ENCODE measurements around the gene MRGPRD.

- no peak for TF ChIP-seq POLR2AphosphoS5 (IDR thresholded peaks at IDR 0.05; ENCODE audit: low read depth, low read length)
- no peak for TF ChIP-seq REST (IDR thresholded peaks at IDR 0.05; ENCODE audit: insufficient read depth in 1 of 2, low read depth in 2 of 2, low read length in 2 of 2)
- no peak for TF ChIP-seq TAF1 (IDR thresholded peaks at IDR 0.05; ENCODE audit: borderline replicate concordance, insufficient read depth, low read length)
- no peak for TF ChIP-seq SIN3A (IDR thresholded peaks at IDR 0.05; ENCODE audit: borderline replicate concordance, insufficient read depth, low read length)
Measured at GRCh38 chr11:68938088-68938487, 42.7 kb downstream of the MRGPRD start.

All from PFSK-1 (cell line).